Prostate gland (tissue), 2 donors: ENCODE data around the gene TXNDC9. TPM values are rescaled to one million over a fixed set of nuclear protein-coding genes. Genes with fewer than 3 reads are reported as not detected.
"Not testable (repeated sequence)": the region's sequence is repeated elsewhere in the genome, so short reads cannot be mapped to it uniquely, and the experiment has no call there.

Experiments
- DNase-seq: peaks from one replicate; pipeline ENCODE4 v3.0.0-alpha.2; 2019; ENCODE audit warnings: low spot score
- H3K27ac ChIP-seq, 2 donors: fragments of 200-600 bp; sonication (generic); 2 replicates each; pipeline ENCODE4 v1.5.1; 2017 to 2019
- H3K27me3 ChIP-seq: fragments of 200-600 bp; sonication (generic); replicated peaks from 2 replicates; pipeline ENCODE4 v1.5.1; 2019; ENCODE audit not compliant: insufficient read depth
- H3K36me3 ChIP-seq, 2 donors: fragments of 200-600 bp; sonication (generic); 1 replicate in 1 of 2; 2 replicates in 1 of 2; pipeline versions ENCODE4 v1.5.1 to v1.8.1; 2017 to 2019
- H3K4me1 ChIP-seq: fragments of 200-600 bp; sonication (generic); replicated peaks from 2 replicates; pipeline ENCODE4 v1.5.1; 2019
- H3K4me3 ChIP-seq, 2 donors: fragments of 200-600 bp; sonication (generic); 2 replicates each; pipeline ENCODE4 v1.5.1; 2017 to 2019
- H3K9me3 ChIP-seq: fragments of 200-600 bp; sonication (generic); 2 replicates; pipeline ENCODE4 v1.5.1; 2017
- POLR2A ChIP-seq: fragments of 450-650 bp; IDR thresholded peaks from one replicate; pipeline ENCODE4 v1.6.1; 2016; ENCODE audit warnings: antibody characterized with exemption, mild to moderate bottlenecking
- POLR2AphosphoS5 ChIP-seq: sonication (generic); formaldehyde crosslinking; IDR thresholded peaks from one replicate; pipeline ENCODE4 v1.6.1; 2017; ENCODE audit warnings: antibody characterized with exemption
- WGBS: methylation state at CpG from one replicate; pipeline ENCODE4 v1.1.5; 2018; 5-methylcytosine and 5-hydroxymethylcytosine counted together
- intact Hi-C: fragments of 100-400 bp; cut with DNase I; formaldehyde crosslinking; loops from one replicate; pipeline ENCODE4 v1.14.2; 2022
- total RNA-seq, 2 donors: library from RNA; depleted of rRNA; stranded (reverse); fragments of >200 nt; gene quantifications; one replicate each; pipeline ENCODE4 v1.1.0, GENCODE V29; 2016
- TF ChIP-seq, protein P1 (sequence below), 4 experiments: fragments of 200-600 bp in 2 of 4; fragments of 450-650 bp in 2 of 4; sonication (generic) in 2 of 4; IDR thresholded peaks; 1 replicate in 3 of 4; 2 replicates in 1 of 4; pipeline ENCODE4 v1.5.1; 2016 to 2019; ENCODE audit warnings: antibody characterized with exemption in 4 of 4, mild to moderate bottlenecking in 2 of 4, moderate library complexity in 2 of 4

Gene TXNDC9
- total RNA-seq, 2 donors from 2014 or later: 27.9 to 30.3 TPM

DNA sequence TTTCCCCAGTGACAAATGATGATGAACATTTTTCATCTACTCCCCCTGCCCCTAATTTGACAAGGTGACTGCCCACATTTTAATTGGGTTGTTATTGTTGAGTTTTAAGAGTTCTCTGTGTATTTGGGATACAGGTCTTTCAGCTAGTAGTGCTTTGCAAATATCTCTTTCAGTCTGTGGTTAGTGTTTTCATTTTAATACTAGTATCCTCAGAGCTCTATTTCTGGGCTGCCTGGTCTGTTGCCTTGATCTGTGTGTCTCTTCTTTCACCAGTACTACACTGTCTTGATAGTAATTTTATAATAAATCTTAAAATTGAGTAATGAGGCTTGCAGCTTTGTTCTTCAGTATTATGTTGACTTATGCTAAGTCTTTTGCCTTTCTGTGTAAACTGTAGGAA is 20.7 kb upstream of the TXNDC9 start:
- DNase-seq: no peak
- H3K27me3 ChIP-seq: no peaks in the 10 kb centered on the region
- no peaks in the 10 kb centered on the region for H3K4me1 ChIP-seq
- H3K4me3 ChIP-seq: no peak overlapping the region
- intact Hi-C loops: no loop called here
- H3K9me3 ChIP-seq: no peaks in the 10 kb centered on the region
- H3K27ac ChIP-seq: no peak overlapping the region
- TF ChIP-seq POLR2AphosphoS5: no peak
- TF ChIP-seq POLR2A: no peak
- TF ChIP-seq, protein P1, sequence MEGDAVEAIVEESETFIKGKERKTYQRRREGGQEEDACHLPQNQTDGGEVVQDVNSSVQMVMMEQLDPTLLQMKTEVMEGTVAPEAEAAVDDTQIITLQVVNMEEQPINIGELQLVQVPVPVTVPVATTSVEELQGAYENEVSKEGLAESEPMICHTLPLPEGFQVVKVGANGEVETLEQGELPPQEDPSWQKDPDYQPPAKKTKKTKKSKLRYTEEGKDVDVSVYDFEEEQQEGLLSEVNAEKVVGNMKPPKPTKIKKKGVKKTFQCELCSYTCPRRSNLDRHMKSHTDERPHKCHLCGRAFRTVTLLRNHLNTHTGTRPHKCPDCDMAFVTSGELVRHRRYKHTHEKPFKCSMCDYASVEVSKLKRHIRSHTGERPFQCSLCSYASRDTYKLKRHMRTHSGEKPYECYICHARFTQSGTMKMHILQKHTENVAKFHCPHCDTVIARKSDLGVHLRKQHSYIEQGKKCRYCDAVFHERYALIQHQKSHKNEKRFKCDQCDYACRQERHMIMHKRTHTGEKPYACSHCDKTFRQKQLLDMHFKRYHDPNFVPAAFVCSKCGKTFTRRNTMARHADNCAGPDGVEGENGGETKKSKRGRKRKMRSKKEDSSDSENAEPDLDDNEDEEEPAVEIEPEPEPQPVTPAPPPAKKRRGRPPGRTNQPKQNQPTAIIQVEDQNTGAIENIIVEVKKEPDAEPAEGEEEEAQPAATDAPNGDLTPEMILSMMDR (IDR thresholded peaks at IDR 0.05): no peak
- no peaks in the 10 kb centered on the region for H3K36me3 ChIP-seq

DNA sequence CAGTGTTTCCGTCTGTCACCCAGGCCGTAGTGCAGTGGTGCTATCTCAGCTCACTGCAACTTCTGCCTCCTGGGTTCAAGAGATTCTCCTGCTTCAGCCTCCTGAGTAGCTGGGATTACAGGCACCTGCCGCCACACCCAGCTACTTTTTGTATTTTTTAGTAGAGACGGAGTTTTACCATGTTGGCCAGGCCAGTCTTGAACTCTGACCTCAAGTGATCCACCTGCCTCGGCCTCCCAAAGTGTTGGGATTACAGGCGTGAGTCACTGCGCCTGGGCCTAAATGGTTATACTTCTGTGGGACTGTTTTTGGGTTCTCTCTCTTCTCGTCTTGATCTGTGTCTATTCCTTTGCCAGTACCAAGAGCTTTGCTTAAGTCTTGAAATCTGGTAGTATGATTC is 18.7 kb upstream of the TXNDC9 start:
- H3K9me3 ChIP-seq, H3K27me3 ChIP-seq, intact Hi-C loops, H3K4me3 ChIP-seq, H3K27ac ChIP-seq, H3K36me3 ChIP-seq, DNase-seq, H3K4me1 ChIP-seq: not testable (repeated sequence)
- 94% methylated on average over 8 of the region's 8 CpGs for WGBS

DNA sequence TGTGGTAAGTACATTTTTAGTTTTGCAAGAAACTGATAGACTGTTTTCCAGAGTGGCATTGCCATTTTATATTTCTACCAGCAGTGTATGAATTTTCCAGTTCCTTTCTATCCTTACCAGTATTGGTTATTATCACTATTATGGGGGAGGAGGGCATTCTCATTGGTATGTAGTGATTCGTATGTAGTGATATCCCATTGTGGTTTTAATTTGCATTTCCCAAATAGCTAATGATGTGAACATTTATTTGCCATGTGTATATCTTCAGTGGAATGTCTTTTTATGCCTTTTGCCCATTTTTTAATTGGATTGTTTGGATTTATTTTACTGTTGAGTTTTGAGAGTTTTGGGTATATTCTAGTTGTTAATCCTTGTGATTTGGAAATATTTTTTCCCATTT is 17.9 kb upstream of the TXNDC9 start:
- TF ChIP-seq, protein P1 (IDR thresholded peaks at IDR 0.05): no peak
- TF ChIP-seq POLR2A (no peak), POLR2AphosphoS5 (no peak)
- intact Hi-C loops: no loop called here
- Histone ChIP-seq H3K27me3 (no peaks in the 10 kb centered on the region), H3K9me3 (no peaks in the 10 kb centered on the region), H3K36me3 (no peaks in the 10 kb centered on the region), H3K4me1 (no peaks in the 10 kb centered on the region), H3K4me3 (no peak overlapping the region), H3K27ac (no peak overlapping the region)
- no peak for DNase-seq
- WGBS: 94% methylated on average over 1 of the region's 1 CpG

GRCh38 chr2:99350194-99350593 is 14.1 kb upstream of the TXNDC9 start:
- no peaks in the 10 kb centered on the region for H3K9me3 ChIP-seq
- H3K36me3 ChIP-seq: no peaks in the 10 kb centered on the region
- no peaks in the 10 kb centered on the region for H3K27me3 ChIP-seq
- intact Hi-C loops: no loop called here
- TF ChIP-seq POLR2A: no peak
- no peak for TF ChIP-seq POLR2AphosphoS5
- TF ChIP-seq, protein P1 (IDR thresholded peaks at IDR 0.05): no peak
- no peak for DNase-seq
- H3K4me3 ChIP-seq: no peak overlapping the region
- no peaks in the 10 kb centered on the region for H3K4me1 ChIP-seq
- H3K27ac ChIP-seq: no peak overlapping the region

- Histone ChIP-seq H3K4me3 (no peak overlapping the region), H3K4me1 (no peaks in the 10 kb centered on the region), H3K9me3 (no peaks in the 10 kb centered on the region), H3K27me3 (no peaks in the 10 kb centered on the region), H3K36me3 (no peaks in the 10 kb centered on the region), H3K27ac (no peak overlapping the region)
- TF ChIP-seq, protein P1 (IDR thresholded peaks at IDR 0.05): no peak
- no peak for TF ChIP-seq POLR2A
- TF ChIP-seq POLR2AphosphoS5: no peak
- 93% methylated on average over 3 of the region's 3 CpGs for WGBS
- intact Hi-C loops: no loop called here
- DNase-seq: no peak
Measured at GRCh38 chr2:99348173-99348572, 12.0 kb upstream of the TXNDC9 start.

DNA sequence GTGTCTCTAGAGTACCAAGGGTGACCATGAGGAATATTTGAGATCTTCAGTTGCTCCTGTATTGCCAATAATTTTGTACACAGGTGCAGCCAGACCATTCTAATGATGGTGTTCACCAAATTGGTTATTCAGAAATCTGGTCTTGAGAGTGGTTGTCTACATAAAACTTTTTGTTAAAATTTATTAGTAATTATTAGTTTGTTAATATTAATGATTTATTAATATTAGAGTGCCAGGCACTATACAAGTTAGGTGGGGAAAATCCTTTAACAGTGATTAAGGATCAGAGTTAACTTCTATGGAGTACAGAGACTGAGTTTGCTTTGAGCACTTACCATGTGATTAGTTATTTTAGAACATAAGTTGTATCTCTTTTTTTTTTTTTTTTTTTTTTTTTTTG is 10.1 kb upstream of the TXNDC9 start:
- Histone ChIP-seq H3K4me1 (no peaks in the 10 kb centered on the region), H3K27ac (no peak overlapping the region), H3K27me3 (no peaks in the 10 kb centered on the region), H3K4me3 (no peak overlapping the region), H3K9me3 (no peaks in the 10 kb centered on the region), H3K36me3 (no peaks in the 10 kb centered on the region)
- intact Hi-C loops: no loop called here
- TF ChIP-seq, protein P1 (IDR thresholded peaks at IDR 0.05): no peak
- TF ChIP-seq POLR2A: no peak
- no peak for TF ChIP-seq POLR2AphosphoS5
- no peak for DNase-seq

- H3K4me3 ChIP-seq, intact Hi-C loops: not testable (repeated sequence)
- WGBS: 96% methylated on average over 7 of the region's 7 CpGs
Measured at GRCh38 chr2:99345446-99345845, 9.3 kb upstream of the TXNDC9 start.

More at GRCh38 chr2:99345446-99345845, 9.3 kb upstream of the TXNDC9 start:
- H3K27me3 ChIP-seq, H3K36me3 ChIP-seq, H3K9me3 ChIP-seq, H3K4me1 ChIP-seq, H3K27ac ChIP-seq, DNase-seq: not testable (repeated sequence)
